DOHH2 (cell line): ENCODE measurements around the gene ADGRA1.

ENCODE experiments used
- H3F3A ChIP-seq: fragments of 200-600 bp; sonication (generic), shearing (Covaris generic); 2 replicates; pipeline ENCODE4 v1.6.0; 2016; ENCODE audit warnings: antibody characterized with exemption, mild to moderate bottlenecking; ENCODE audit not compliant: control insufficient read depth, insufficient read depth
- H3K27ac ChIP-seq: fragments of 200-600 bp; sonication (generic); 2 replicates; pipeline ENCODE4 v1.5.1; 2014; ENCODE audit warnings: low read depth, mild to moderate bottlenecking, low read length, moderate library complexity
- H3K27me3 ChIP-seq: fragments of 200-600 bp; sonication (generic); 2 replicates; pipeline ENCODE4 v1.6.1; 2014; ENCODE audit warnings: mild to moderate bottlenecking, low read length, mixed read lengths; ENCODE audit not compliant: control insufficient read depth
- H3K36me3 ChIP-seq: fragments of 200-600 bp; sonication (generic); 2 replicates; pipeline ENCODE4 v1.6.1; 2014; ENCODE audit warnings: mild to moderate bottlenecking, low read length, moderate library complexity, mixed read lengths; ENCODE audit not compliant: control insufficient read depth
- H3K4me1 ChIP-seq: fragments of 200-600 bp; sonication (generic); 2 replicates; pipeline ENCODE4 v1.6.1; 2014; ENCODE audit warnings: mild to moderate bottlenecking, low read length, mixed read lengths; ENCODE audit not compliant: control insufficient read depth
- H3K4me2 ChIP-seq: fragments of 200-600 bp; sonication (generic); 2 replicates; pipeline ENCODE4 v1.6.0; 2014; ENCODE audit warnings: mild to moderate bottlenecking, low read length, moderate library complexity
- H3K4me3 ChIP-seq: fragments of 200-600 bp; sonication (generic); 2 replicates; pipeline ENCODE4 v1.5.1; 2014; ENCODE audit warnings: mild to moderate bottlenecking, low read length, mixed read lengths
- H3K79me2 ChIP-seq: fragments of 200-600 bp; sonication (generic); 2 replicates; pipeline ENCODE4 v1.6.1; 2014; ENCODE audit warnings: mild to moderate bottlenecking, low read length, mixed read lengths; ENCODE audit not compliant: control insufficient read depth
- H3K9me2 ChIP-seq: fragments of 200-600 bp; sonication (generic); replicated peaks from 2 replicates; pipeline ENCODE4 v1.6.1; 2014; ENCODE audit warnings: mild to moderate bottlenecking, low read length, mixed read lengths; ENCODE audit not compliant: control insufficient read depth
- H3K9me3 ChIP-seq: fragments of 200-600 bp; sonication (generic); 2 replicates; pipeline ENCODE4 v1.6.1; 2014; ENCODE audit warnings: antibody characterized with exemption, low read length, mixed read lengths; ENCODE audit not compliant: control insufficient read depth, insufficient read depth
- H4K20me1 ChIP-seq: fragments of 200-600 bp; sonication (generic); 2 replicates; pipeline ENCODE4 v1.6.0; 2014; ENCODE audit warnings: low read depth, mild to moderate bottlenecking, antibody characterized with exemption, low read length, moderate library complexity; ENCODE audit not compliant: control insufficient read depth, insufficient read depth
- CTCF ChIP-seq: fragments of 200-600 bp; sonication (generic); IDR thresholded peaks from one replicate; pipeline ENCODE4 v1.5.1; 2014; ENCODE audit warnings: antibody characterized with exemption, mild to moderate bottlenecking, low read depth, low read length; ENCODE audit not compliant: poor library complexity, severe bottlenecking
- EZH2phosphoT487 ChIP-seq: fragments of 200-600 bp; sonication (generic); IDR thresholded peaks from 2 replicates; pipeline ENCODE4 v1.6.1; 2017; ENCODE audit warnings: borderline replicate concordance, mild to moderate bottlenecking, antibody characterized with exemption, low read length, moderate library complexity, mixed read lengths

The ADGRA1 gene

DNA sequence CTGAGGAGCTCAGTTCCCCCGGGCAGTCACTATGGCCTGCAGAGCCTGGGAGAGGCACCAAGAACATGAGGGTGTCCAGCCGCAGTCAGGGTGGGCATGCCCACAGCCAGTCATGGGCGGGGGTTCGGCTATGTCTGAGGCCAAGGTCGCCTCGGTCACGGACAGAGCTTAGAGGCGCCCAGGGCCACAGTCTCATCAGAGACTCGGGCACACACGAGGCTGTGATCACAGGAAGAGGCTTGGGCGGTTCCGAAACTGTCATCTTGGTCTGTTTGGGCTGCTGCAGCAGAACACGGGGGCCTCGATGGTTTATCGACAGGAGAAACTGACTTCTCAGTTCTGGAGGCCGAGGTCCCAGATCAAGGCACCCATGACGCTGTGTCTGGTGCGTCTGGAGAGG lies 9.7 kb downstream of the ADGRA1 start:
- H3K4me3 ChIP-seq, result no peak overlapping the region
- H3K9me2 ChIP-seq, result no peaks in the 10 kb centered on the region
- H3K27ac ChIP-seq, result no peak overlapping the region
- no peaks in the 10 kb centered on the region for H4K20me1 ChIP-seq
- no peaks in the 10 kb centered on the region; the same call in 1 of the 2 replicates for H3K9me3 ChIP-seq
- H3K4me2 ChIP-seq, result no peak overlapping the region
- no peaks in the 10 kb centered on the region for H3K36me3 ChIP-seq
- TF ChIP-seq EZH2phosphoT487, result no peak
- H3K27me3 ChIP-seq, result no peaks in the 10 kb centered on the region
- H3K4me1 ChIP-seq, result no peaks in the 10 kb centered on the region
- no peaks in the 10 kb centered on the region for H3K79me2 ChIP-seq
- H3F3A ChIP-seq, result no peaks in the 10 kb centered on the region

DNA sequence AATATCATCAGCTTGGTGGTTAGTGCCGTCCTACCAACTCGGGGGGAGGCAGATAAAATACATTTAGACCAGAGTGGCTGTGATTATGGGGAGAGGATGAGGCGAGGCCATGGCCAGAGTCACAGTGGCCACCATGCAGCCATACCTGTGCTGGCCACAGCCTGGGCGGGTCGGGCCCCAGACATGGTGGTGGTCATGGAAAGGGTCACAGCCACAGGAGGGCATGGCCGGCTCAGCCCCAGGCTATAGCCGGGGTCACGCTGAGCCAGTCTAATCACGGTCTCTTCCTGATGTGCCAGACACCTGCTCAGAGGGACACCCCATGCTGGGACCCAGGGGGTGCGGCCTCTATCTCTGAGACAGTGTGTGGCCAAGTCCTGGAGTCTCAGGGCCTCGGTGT lies 10.2 kb downstream of the ADGRA1 start:
- H3K4me2 ChIP-seq, result no peak overlapping the region
- H3K27me3 ChIP-seq, result no peaks in the 10 kb centered on the region
- no peaks in the 10 kb centered on the region for H3K9me2 ChIP-seq
- H3K79me2 ChIP-seq, result no peaks in the 10 kb centered on the region
- TF ChIP-seq EZH2phosphoT487 (no peak), CTCF (no peak)
- H3K36me3 ChIP-seq, result no peaks in the 10 kb centered on the region
- H3K4me1 ChIP-seq, result no peaks in the 10 kb centered on the region
- no peaks in the 10 kb centered on the region for H4K20me1 ChIP-seq
- H3K9me3 ChIP-seq, result no peaks in the 10 kb centered on the region; the same call in 1 of the 2 replicates
- H3F3A ChIP-seq, result no peaks in the 10 kb centered on the region
- H3K27ac ChIP-seq, result no peak overlapping the region
- no peak overlapping the region for H3K4me3 ChIP-seq

- H3K36me3 ChIP-seq, result no peaks in the 10 kb centered on the region
- H3K4me1 ChIP-seq, result no peaks in the 10 kb centered on the region
- H3K9me2 ChIP-seq, result no peaks in the 10 kb centered on the region
- TF ChIP-seq EZH2phosphoT487 (no peak), CTCF (no peak)
- no peak overlapping the region for H3K4me2 ChIP-seq
- no peak overlapping the region for H3K4me3 ChIP-seq
- H3F3A ChIP-seq, result no peaks in the 10 kb centered on the region
- no peaks in the 10 kb centered on the region for H4K20me1 ChIP-seq
- no peaks in the 10 kb centered on the region for H3K27me3 ChIP-seq
- no peaks in the 10 kb centered on the region; the same call in 1 of the 2 replicates for H3K9me3 ChIP-seq
- H3K27ac ChIP-seq, result no peak overlapping the region
- no peaks in the 10 kb centered on the region for H3K79me2 ChIP-seq
Observed at GRCh38 chr10:133098426-133099124, 10.9 kb downstream of the ADGRA1 start.

- H3K9me2 ChIP-seq, result no peaks in the 10 kb centered on the region
- no peaks in the 10 kb centered on the region for H3K36me3 ChIP-seq
- H3K27ac ChIP-seq, result no peak overlapping the region
- no peaks in the 10 kb centered on the region for H3K27me3 ChIP-seq
- no peaks in the 10 kb centered on the region for H3K79me2 ChIP-seq
- no peaks in the 10 kb centered on the region for H3K4me1 ChIP-seq
- no peak overlapping the region for H3K4me2 ChIP-seq
- TF ChIP-seq EZH2phosphoT487 (no peak), CTCF (no peak)
- peaks cover 3% of the 10 kb centered on the region; the same call in 1 of the 2 replicates for H3K9me3 ChIP-seq
- H4K20me1 ChIP-seq, result no peaks in the 10 kb centered on the region
- H3K4me3 ChIP-seq, result no peak overlapping the region
- no peaks in the 10 kb centered on the region for H3F3A ChIP-seq
Observed at GRCh38 chr10:133099571-133099970, 11.8 kb downstream of the ADGRA1 start.
